ENCODE measurements around the gene DYSF. TPM values are rescaled to one million over a fixed set of nuclear protein-coding genes. Genes with fewer than 3 reads are reported as not detected.
A peak's percentile ranks its signal among the peaks of the same experiment; 100 is the strongest.

Gene DYSF
- total RNA-seq, 1 donor from 2014 or later: 82.8 TPM

GRCh38 chr2:71511776-71512175 is 58.4 kb downstream of the DYSF start:
- intact Hi-C loops (cut with DNase I): loop anchor here (2.0 to 10.0 kb wide), 2 partner anchors 213 to 357 kb away; no protein-coding TSS in a partner anchor
- DNase-seq (ENCODE audit: low spot score): no peak

GRCh38 chr2:71512386-71512785 is 59.0 kb downstream of the DYSF start:
- intact Hi-C loops (cut with DNase I): loop anchor here (10.0 kb wide), 1 partner anchor 358 kb away; no protein-coding TSS in a partner anchor
- DNase-seq (ENCODE audit: low spot score): no peak

- intact Hi-C loops (cut with DNase I): loop anchor here (10.0 kb wide), 1 partner anchor 358 kb away; no protein-coding TSS in a partner anchor
- no peak for DNase-seq (ENCODE audit: low spot score)
These were observed 59.7 kb downstream of the DYSF start for GRCh38 chr2:71513096-71513495.

GRCh38 chr2:71513721-71514120 is 60.4 kb downstream of the DYSF start:
- DNase-seq (ENCODE audit: low spot score): no peak
- intact Hi-C loops (cut with DNase I): loop anchor here (10.0 kb wide), 1 partner anchor 359 kb away; no protein-coding TSS in a partner anchor

GRCh38 chr2:71516253-71516888 is 63.0 kb downstream of the DYSF start:
- intact Hi-C loops (cut with DNase I): loop anchor here (10.0 kb wide), 1 partner anchor 362 kb away; no protein-coding TSS in a partner anchor
- DNase-seq (ENCODE audit: low spot score): no peak

GRCh38 chr2:71517851-71518250 is 64.5 kb downstream of the DYSF start:
- no peak for DNase-seq (ENCODE audit: low spot score)
- intact Hi-C loops (cut with DNase I): loop anchor here (10.0 kb wide), 1 partner anchor 363 kb away; no protein-coding TSS in a partner anchor

GRCh38 chr2:71521436-71521950 is 68.1 kb downstream of the DYSF start:
- DNase-seq (ENCODE audit: low spot score): no peak
- intact Hi-C loops (cut with DNase I): no loop called here

- DNase-seq (ENCODE audit: low spot score): no peak
- intact Hi-C loops (cut with DNase I): no loop called here
These were observed 71.1 kb downstream of the DYSF start for GRCh38 chr2:71524476-71524875.

- intact Hi-C loops (cut with DNase I): no loop called here
- DNase-seq (ENCODE audit: low spot score): no peak
These were observed 72.8 kb downstream of the DYSF start for GRCh38 chr2:71526141-71526540.

GRCh38 chr2:71526975-71527374 is 73.6 kb downstream of the DYSF start:
- intact Hi-C loops (cut with DNase I): no loop called here
- no peak for DNase-seq (ENCODE audit: low spot score)

- DNase-seq (ENCODE audit: low spot score): peak; percentile 50
- intact Hi-C loops (cut with DNase I): no loop called here
These were observed 74.8 kb downstream of the DYSF start for GRCh38 chr2:71528131-71528591.

GRCh38 chr2:71528749-71529148 is 75.4 kb downstream of the DYSF start:
- intact Hi-C loops (cut with DNase I): no loop called here
- DNase-seq (ENCODE audit: low spot score): peak; percentile 15

GRCh38 chr2:71530211-71530610 is 76.8 kb downstream of the DYSF start:
- intact Hi-C loops (cut with DNase I): no loop called here
- DNase-seq (ENCODE audit: low spot score): peak; percentile 69

- intact Hi-C loops (cut with DNase I): no loop called here
- no peak for DNase-seq (ENCODE audit: low spot score)
These were observed 77.4 kb downstream of the DYSF start for GRCh38 chr2:71530641-71531332.

- intact Hi-C loops (cut with DNase I): no loop called here
- peak; percentile 63 for DNase-seq (ENCODE audit: low spot score)
These were observed 78.2 kb downstream of the DYSF start for GRCh38 chr2:71531522-71532047.

- intact Hi-C loops (cut with DNase I): no loop called here
- no peak for DNase-seq (ENCODE audit: low spot score)
These were observed 79.0 kb downstream of the DYSF start for GRCh38 chr2:71532327-71532726.

GRCh38 chr2:71534201-71534600 is 80.8 kb downstream of the DYSF start:
- no peak for DNase-seq (ENCODE audit: low spot score)
- intact Hi-C loops (cut with DNase I): no loop called here

GRCh38 chr2:71534826-71535225 is 81.5 kb downstream of the DYSF start:
- intact Hi-C loops (cut with DNase I): no loop called here
- DNase-seq (ENCODE audit: low spot score): no peak

GRCh38 chr2:71535526-71535925 is 82.2 kb downstream of the DYSF start:
- DNase-seq (ENCODE audit: low spot score): no peak
- intact Hi-C loops (cut with DNase I): no loop called here

- intact Hi-C loops (cut with DNase I): no loop called here
- DNase-seq (ENCODE audit: low spot score): no peak
These were observed 82.9 kb downstream of the DYSF start for GRCh38 chr2:71536226-71536671.

Measured in cardiac septum (tissue), 1 donor.